GM23338 (cell line): ENCODE measurements around the gene DACH2.

Source experiments
- CREB1 ChIP-seq: fragments of 250-450 bp; sonication (Bioruptor Pico); IDR thresholded peaks from 2 replicates; pipeline ENCODE4 v1.5.0; 2020; ENCODE audit warnings: low read depth, mild to moderate bottlenecking, moderate library complexity
- CTCF ChIP-seq, 2 experiments: fragments of 200-600 bp in 1 of 2; sonication (generic) in 1 of 2; conservative IDR thresholded peaks; 2 replicates each; pipeline versions ENCODE4 v1.5.1 to v1.6.1; 2016 to 2017; ENCODE audit warnings: antibody characterized with exemption in 2 of 2, low read depth in 2 of 2, mild to moderate bottlenecking in 2 of 2, moderate library complexity in 1 of 2
- ETS1 ChIP-seq: IDR thresholded peaks from 2 replicates; pipeline ENCODE4 v1.6.1; 2016; ENCODE audit warnings: antibody characterized with exemption
- EZH2 ChIP-seq: fragments of 200-600 bp; sonication (generic); IDR thresholded peaks from one replicate; pipeline ENCODE4 v1.8.0; 2017; ENCODE audit warnings: antibody characterized with exemption, mild to moderate bottlenecking, low read depth; ENCODE audit not compliant: unreplicated experiment
- EZH2phosphoT487 ChIP-seq: fragments of 200-600 bp; sonication (generic); IDR thresholded peaks from one replicate; pipeline ENCODE4 v1.8.1; 2018; ENCODE audit warnings: antibody characterized with exemption; ENCODE audit not compliant: unreplicated experiment
- JUNB ChIP-seq: IDR thresholded peaks from one replicate; pipeline ENCODE4 v1.6.1; 2016; ENCODE audit warnings: antibody characterized with exemption; ENCODE audit not compliant: unreplicated experiment
- NANOG ChIP-seq: IDR thresholded peaks from 2 replicates; pipeline ENCODE4 v1.6.1; 2016; ENCODE audit warnings: antibody characterized with exemption, borderline replicate concordance
- POLR2AphosphoS5 ChIP-seq: IDR thresholded peaks from 2 replicates; pipeline ENCODE4 v1.6.1; 2016; ENCODE audit warnings: antibody characterized with exemption, low read depth
- REST ChIP-seq: IDR thresholded peaks from one replicate; pipeline ENCODE4 v1.6.1; 2018; ENCODE audit warnings: antibody characterized with exemption; ENCODE audit not compliant: unreplicated experiment
- STAT1 ChIP-seq: IDR thresholded peaks from one replicate; pipeline ENCODE4 v1.6.1; 2016; ENCODE audit warnings: antibody characterized with exemption; ENCODE audit not compliant: unreplicated experiment
- ZNF114 ChIP-seq: fragments of 250-450 bp; sonication (Bioruptor Pico); IDR thresholded peaks from 2 replicates; pipeline ENCODE4 v1.5.0; 2020; ENCODE audit warnings: mild to moderate bottlenecking, moderate library complexity
- ZNF331 ChIP-seq: fragments of 250-450 bp; sonication (Bioruptor Pico); IDR thresholded peaks from 2 replicates; pipeline ENCODE4 v1.5.0; 2020; ENCODE audit warnings: low read depth, mild to moderate bottlenecking, moderate library complexity
- ZNF462 ChIP-seq: fragments of 250-450 bp; sonication (Bioruptor Pico); IDR thresholded peaks from 2 replicates; pipeline ENCODE4 v1.5.0; 2020; ENCODE audit warnings: mild to moderate bottlenecking, moderate library complexity

- TF ChIP-seq CTCF (conservative IDR thresholded peaks at IDR 0.05; ENCODE audit: low read depth in 2 of 2) (no peak), ZNF114 (CRISPR knock-in tag) (no peak), POLR2AphosphoS5 (no peak), EZH2 (no peak), JUNB (no peak), EZH2phosphoT487 (no peak), CREB1 (no peak), REST (no peak), NANOG (no peak), ZNF331 (CRISPR knock-in tag) (no peak), ETS1 (no peak), STAT1 (no peak), ZNF462 (no peak)
Measured at GRCh38 chrX:86455495-86455894, 307.2 kb downstream of the DACH2 start.
